Measurements from ENCODE around the gene ROBO2.

The ROBO2 gene

DNA sequence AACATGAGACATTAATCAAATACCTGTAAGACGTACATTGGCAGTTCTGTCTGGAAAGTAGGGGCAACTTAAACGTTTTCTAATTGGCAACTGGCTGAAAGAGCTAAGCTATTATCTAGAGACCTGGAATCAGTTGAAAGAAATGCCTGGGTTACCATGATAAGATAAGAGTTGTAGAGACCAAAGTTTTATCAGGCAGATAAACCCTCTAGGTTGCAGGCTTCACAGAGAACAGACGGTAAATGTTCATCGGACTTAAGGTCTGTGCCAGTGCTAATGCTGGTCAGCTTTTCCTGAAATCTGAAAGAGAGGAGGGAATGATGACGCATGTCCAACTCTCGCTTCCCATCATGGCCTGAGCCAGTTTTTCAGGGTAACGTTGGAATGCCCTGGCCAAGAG, 196.2 kb downstream of the ROBO2 start:
- H3K27me3 ChIP-seq (ENCODE audit: insufficient read depth, low read length): no peaks in the 10 kb centered on the region
- peaks cover 3% of the 10 kb centered on the region for H3K4me1 ChIP-seq (ENCODE audit: insufficient read depth, low read length)
- H3K36me3 ChIP-seq (ENCODE audit: insufficient read depth, low read length): no peaks in the 10 kb centered on the region
- H2AFZ ChIP-seq (ENCODE audit: low read depth, low read length): no peak overlapping the region
- H3K4me3 ChIP-seq (ENCODE audit: low read length): no peak overlapping the region
- H3K9me3 ChIP-seq (ENCODE audit: low read length): no peaks in the 10 kb centered on the region

DNA sequence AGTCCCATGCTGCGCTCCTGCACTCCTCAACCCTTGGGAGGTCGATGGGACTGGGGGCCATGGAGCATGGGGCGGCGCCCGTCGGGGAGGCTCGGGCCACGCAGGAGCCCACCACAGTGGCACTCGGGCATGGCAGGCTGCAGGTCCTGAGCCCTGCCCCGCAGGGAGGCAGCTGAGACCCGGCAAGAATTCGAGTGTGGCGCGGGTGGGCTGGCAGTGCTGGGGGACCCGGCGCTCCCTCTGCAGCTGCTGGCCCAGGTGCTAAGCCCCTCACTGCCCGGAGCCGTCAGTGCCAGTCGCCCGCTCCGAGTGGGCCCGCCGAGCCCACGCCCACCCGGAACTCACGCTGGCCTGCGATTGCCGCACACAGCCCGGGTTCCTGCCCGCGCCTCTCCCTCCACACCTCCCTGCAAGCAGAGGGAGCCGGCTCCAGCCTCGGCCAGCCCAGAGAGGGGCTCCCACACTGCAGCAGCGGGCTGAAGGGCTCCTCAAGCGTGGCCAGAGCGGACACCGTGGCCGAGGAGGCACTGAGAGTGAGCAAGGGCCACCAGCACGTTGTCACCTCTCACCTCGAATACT, 200.3 kb downstream of the ROBO2 start:
- Histone ChIP-seq H3K4me3 (ENCODE audit: low read length) (no peak overlapping the region), H3K4me1 (ENCODE audit: insufficient read depth, low read length) (no peaks in the 10 kb centered on the region), H2AFZ (ENCODE audit: low read depth, low read length) (no peak overlapping the region), H3K9me3 (ENCODE audit: low read length) (no peaks in the 10 kb centered on the region), H3K27me3 (ENCODE audit: insufficient read depth, low read length) (no peaks in the 10 kb centered on the region), H3K36me3 (ENCODE audit: insufficient read depth, low read length) (no peaks in the 10 kb centered on the region)

DNA sequence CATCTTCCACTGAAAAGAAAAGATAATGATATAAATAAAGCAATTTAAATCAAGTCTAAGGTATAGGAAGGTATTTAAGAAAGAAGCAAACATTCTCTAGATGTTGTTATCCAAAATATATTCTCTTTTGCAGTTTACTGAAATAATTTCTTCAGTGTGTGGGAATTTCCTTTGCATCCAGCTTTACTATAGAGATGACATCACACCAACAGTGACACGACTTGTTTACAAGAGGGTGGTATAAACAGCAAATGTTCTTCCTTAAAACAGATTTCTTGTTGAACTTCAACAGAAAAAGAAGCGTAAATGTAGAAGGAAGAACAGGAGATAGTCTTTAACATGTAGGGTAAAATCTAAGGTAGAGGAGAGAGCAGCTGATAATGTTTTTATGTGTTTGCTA, 202.5 kb downstream of the ROBO2 start:
- H3K4me3 ChIP-seq (ENCODE audit: low read length): no peak overlapping the region
- no peaks in the 10 kb centered on the region for H3K36me3 ChIP-seq (ENCODE audit: insufficient read depth, low read length)
- H3K9me3 ChIP-seq (ENCODE audit: low read length): no peaks in the 10 kb centered on the region
- H3K4me1 ChIP-seq (ENCODE audit: insufficient read depth, low read length): peaks cover 2% of the 10 kb centered on the region
- H3K27me3 ChIP-seq (ENCODE audit: insufficient read depth, low read length): no peaks in the 10 kb centered on the region
- H2AFZ ChIP-seq (ENCODE audit: low read depth, low read length): no peak overlapping the region

DNA sequence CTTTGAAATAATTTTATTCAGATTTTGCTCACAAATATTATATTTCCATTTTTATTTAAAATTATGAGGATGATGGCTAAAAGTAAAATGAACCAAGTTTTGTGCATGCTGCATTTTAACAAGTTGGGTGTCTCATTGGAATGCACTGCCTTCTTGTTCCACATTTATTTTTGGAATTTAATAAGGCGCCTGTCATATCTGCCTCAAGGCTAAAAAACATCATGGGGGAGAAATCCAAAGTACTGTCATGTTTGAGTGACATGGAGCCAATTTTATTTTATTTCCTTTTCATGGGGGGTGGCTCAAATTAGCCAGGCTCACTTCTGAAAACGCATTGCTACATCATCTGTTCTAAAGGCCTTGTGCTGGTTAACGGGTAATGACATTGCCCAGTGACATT, 205.1 kb downstream of the ROBO2 start:
- H2AFZ ChIP-seq (ENCODE audit: low read depth, low read length): no peak overlapping the region

DNA sequence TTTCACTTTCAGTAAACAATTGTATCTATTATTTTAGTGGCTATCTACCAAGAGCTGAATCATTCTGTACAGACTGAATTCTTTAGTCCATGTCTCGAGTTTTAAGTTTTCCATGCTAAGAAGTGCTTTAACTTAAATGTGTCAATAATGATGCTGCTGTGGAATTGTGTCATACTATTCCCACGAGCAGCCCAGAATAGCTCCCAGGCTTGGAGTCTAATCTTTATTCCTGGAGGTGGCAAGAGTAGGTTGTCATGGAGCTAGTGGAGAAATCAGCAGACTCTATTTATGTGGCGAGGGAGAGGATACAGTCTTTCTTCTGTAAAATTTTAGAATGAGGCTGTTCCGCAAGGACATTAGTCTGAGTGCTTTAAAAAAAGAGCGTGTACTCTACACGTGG, 207.2 kb downstream of the ROBO2 start:
- no peak overlapping the region for H2AFZ ChIP-seq (ENCODE audit: low read depth, low read length)
- H3K27me3 ChIP-seq (ENCODE audit: insufficient read depth, low read length): no peaks in the 10 kb centered on the region
- peaks cover 2% of the 10 kb centered on the region for H3K4me1 ChIP-seq (ENCODE audit: insufficient read depth, low read length)
- H3K36me3 ChIP-seq (ENCODE audit: insufficient read depth, low read length): no peaks in the 10 kb centered on the region
- no peak overlapping the region for H3K4me3 ChIP-seq (ENCODE audit: low read length)
- H3K9me3 ChIP-seq (ENCODE audit: low read length): no peaks in the 10 kb centered on the region

More for the DNA sequence above, 205.1 kb downstream of the ROBO2 start:
- Histone ChIP-seq H3K4me3 (ENCODE audit: low read length) (no peak overlapping the region), H3K4me1 (ENCODE audit: insufficient read depth, low read length) (peaks cover 2% of the 10 kb centered on the region), H3K9me3 (ENCODE audit: low read length) (no peaks in the 10 kb centered on the region), H3K27me3 (ENCODE audit: insufficient read depth, low read length) (no peaks in the 10 kb centered on the region), H3K36me3 (ENCODE audit: insufficient read depth, low read length) (no peaks in the 10 kb centered on the region)

DNA sequence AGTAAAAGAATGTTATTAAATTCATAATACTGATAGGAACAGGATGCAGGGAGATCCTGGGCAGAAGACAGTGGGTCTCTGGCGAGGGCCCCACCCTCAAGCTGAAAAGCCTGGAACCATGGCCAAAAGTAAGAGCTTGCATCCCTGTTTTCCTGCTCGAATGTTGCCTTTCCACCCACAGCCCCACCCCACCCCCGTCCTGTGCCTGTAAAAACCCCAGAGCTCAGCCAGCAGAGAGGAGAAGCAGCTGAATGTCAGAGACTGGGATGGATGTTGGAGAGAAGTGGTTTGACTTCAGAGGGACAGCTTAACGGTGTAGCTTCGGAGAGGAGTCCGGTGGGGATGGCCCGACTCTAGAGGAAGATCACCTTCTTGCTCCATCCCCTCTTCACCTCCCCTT, 207.9 kb downstream of the ROBO2 start:
- no peak overlapping the region for H2AFZ ChIP-seq (ENCODE audit: low read depth, low read length)
- H3K27me3 ChIP-seq (ENCODE audit: insufficient read depth, low read length): no peaks in the 10 kb centered on the region
- no peak overlapping the region for H3K4me3 ChIP-seq (ENCODE audit: low read length)
- H3K36me3 ChIP-seq (ENCODE audit: insufficient read depth, low read length): no peaks in the 10 kb centered on the region
- peaks cover 2% of the 10 kb centered on the region for H3K4me1 ChIP-seq (ENCODE audit: insufficient read depth, low read length)
- H3K9me3 ChIP-seq (ENCODE audit: low read length): no peaks in the 10 kb centered on the region

DNA sequence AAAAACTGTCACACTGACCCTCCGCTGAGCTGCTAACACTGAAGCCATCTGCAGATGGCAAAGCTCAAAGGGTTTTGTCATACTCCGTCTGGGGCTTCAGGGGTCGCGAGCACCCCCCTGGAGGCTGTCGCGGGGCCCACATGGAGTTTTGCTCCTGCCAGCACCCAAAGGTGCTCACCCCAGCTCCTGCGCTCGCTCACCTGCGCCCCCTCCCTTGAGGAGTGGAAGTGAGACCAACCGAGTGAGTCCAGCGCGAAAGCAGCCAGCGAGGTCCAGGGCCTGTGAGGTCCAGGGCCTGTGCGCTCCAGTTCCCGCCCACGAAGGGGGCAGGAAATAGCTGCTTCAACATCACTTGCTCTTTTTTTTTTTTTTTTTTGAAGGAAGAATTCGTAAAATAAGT, 208.5 kb downstream of the ROBO2 start:
- Histone ChIP-seq H3K9me3 (ENCODE audit: low read length) (no peaks in the 10 kb centered on the region), H3K4me3 (ENCODE audit: low read length) (no peak overlapping the region), H3K27me3 (ENCODE audit: insufficient read depth, low read length) (no peaks in the 10 kb centered on the region), H3K36me3 (ENCODE audit: insufficient read depth, low read length) (no peaks in the 10 kb centered on the region), H3K4me1 (ENCODE audit: insufficient read depth, low read length) (peaks cover 2% of the 10 kb centered on the region), H2AFZ (ENCODE audit: low read depth, low read length) (no peak overlapping the region)

DNA sequence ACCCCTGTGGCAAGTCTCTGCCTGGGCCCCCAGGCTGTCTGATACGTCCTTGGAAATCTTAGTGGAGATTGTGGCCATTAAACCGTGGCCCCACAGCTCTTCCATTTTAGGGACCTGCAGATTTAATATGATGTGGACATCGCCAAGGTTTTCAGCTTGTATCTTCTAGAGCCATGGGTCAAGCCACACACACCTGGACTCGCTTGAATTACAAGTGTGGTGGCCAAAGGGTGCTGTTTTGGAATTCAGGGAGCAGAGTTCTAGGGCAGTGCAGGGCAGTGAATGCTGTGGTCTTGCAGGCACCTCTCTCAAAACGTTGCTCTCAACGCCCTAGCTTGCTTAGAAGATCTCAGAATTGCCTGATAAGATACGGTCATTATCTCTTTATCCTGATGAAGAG, 211.2 kb downstream of the ROBO2 start:
- Histone ChIP-seq H3K4me1 (ENCODE audit: insufficient read depth, low read length) (peaks cover 2% of the 10 kb centered on the region), H2AFZ (ENCODE audit: low read depth, low read length) (no peak overlapping the region), H3K9me3 (ENCODE audit: low read length) (no peaks in the 10 kb centered on the region), H3K4me3 (ENCODE audit: low read length) (no peak overlapping the region), H3K36me3 (ENCODE audit: insufficient read depth, low read length) (no peaks in the 10 kb centered on the region), H3K27me3 (ENCODE audit: insufficient read depth, low read length) (no peaks in the 10 kb centered on the region)

DNA sequence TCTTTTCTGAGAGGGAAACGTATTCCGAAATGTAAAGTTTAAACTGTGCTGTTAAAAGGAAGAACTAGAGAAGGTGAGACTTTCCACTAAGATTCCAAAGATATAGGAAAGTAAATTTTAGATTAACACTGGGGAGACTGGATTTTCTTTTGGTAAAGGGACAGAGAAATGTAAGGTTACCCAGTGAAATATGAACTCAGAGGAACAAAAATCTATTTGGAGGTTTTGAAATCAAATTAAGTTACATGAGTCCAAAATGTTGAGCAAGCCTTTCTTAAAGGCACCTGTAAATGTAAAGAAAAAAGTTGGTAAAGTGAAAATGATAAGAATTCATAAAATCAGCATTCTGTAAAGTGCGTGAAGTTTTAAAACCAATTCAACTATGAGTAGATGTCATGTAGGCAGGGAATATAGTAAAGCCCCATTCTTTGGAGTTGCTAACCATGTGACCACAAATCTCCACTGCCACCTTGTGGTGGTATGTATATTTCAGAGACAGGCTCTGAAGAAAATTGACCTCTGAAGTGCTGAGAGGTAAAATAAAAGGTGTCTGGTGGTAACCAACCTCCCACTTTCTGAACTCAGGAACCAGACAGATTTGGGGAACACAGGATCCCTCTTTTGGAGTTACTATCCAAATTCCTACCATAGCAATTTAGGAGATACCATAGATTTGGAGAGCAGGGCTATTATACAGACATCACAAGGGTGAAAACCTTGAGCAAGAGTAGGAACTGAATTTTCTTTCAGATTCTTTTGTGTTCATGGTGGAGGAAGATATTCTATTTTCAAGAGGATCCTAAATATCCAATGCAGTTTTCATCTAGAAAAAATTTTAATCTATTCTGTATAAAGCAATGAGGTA, 215.3 kb downstream of the ROBO2 start:
- Histone ChIP-seq H3K4me1 (ENCODE audit: insufficient read depth, low read length) (no peaks in the 10 kb centered on the region), H3K36me3 (ENCODE audit: insufficient read depth, low read length) (no peaks in the 10 kb centered on the region), H3K9me3 (ENCODE audit: low read length) (no peaks in the 10 kb centered on the region), H3K27me3 (ENCODE audit: insufficient read depth, low read length) (no peaks in the 10 kb centered on the region), H3K4me3 (ENCODE audit: low read length) (no peak overlapping the region), H2AFZ (ENCODE audit: low read depth, low read length) (no peak overlapping the region)

DNA sequence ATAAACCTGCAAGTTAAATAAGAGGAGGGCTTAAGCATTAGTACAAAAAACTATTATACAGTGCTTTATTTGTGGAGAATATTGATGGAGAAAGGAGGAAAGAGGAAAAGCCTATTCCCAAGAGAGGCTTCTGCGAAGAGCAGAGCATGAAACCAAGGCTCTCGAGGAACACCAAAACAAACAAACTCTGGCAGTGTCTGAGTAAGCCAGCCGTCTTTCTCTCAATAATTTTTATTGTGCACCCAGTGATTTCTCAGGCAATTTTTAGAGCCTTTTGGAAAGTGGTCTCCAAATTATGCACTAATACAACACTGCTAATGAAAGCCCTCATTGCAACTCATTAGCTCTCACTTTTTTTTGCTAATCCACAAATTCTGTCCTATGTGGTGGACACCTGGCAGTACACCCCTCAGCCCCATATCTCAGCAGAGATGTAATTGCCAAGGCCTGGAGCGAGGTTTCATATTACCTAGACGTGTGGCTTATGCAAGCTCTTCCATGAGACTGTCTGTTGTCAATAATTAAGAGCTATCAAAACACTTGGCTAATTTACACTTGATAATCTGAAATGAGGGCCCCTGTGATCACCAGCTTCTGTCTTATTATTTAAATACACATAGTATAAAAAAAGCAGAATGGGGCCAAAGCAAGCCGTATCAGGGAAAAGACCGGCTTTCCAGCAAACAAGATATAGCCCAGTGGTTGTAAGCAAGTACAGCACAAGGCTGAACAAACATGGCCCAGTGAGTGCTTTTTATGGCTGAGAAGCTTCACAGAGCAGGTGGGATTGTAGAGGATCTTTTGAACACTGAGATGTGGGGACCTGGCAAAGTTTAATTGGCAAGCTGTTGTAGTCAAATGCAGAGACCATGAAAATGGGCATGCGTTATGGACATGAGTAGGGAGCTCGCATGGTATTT, 216.9 kb downstream of the ROBO2 start:
- H2AFZ ChIP-seq (ENCODE audit: low read depth, low read length): no peak overlapping the region
- no peaks in the 10 kb centered on the region for H3K9me3 ChIP-seq (ENCODE audit: low read length)
- no peaks in the 10 kb centered on the region for H3K36me3 ChIP-seq (ENCODE audit: insufficient read depth, low read length)
- no peaks in the 10 kb centered on the region for H3K4me1 ChIP-seq (ENCODE audit: insufficient read depth, low read length)
- no peak overlapping the region for H3K4me3 ChIP-seq (ENCODE audit: low read length)
- no peaks in the 10 kb centered on the region for H3K27me3 ChIP-seq (ENCODE audit: insufficient read depth, low read length)

DNA sequence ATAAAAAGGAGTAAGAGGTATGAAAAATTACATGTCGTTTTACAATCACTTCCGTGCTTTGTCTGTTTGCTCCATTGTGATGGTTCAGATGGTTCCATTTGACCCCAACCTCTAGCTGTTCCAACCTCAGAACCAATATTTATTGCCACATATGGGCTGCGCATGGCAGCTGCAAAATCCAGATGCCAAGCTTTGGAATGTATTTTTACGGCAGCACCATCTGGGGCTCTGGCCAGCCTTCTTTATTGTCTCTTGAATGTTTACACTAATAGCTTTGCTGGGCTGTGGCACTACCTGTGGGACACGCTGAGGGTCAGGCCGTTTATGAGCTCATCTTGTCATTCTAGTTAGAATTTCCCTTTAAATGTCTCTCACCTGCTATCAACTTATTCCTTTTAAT, 219.8 kb downstream of the ROBO2 start:
- H3K27me3 ChIP-seq (ENCODE audit: insufficient read depth, low read length): no peaks in the 10 kb centered on the region
- no peak overlapping the region for H3K4me3 ChIP-seq (ENCODE audit: low read length)
- no peaks in the 10 kb centered on the region for H3K36me3 ChIP-seq (ENCODE audit: insufficient read depth, low read length)
- no peaks in the 10 kb centered on the region for H3K4me1 ChIP-seq (ENCODE audit: insufficient read depth, low read length)
- no peak overlapping the region for H2AFZ ChIP-seq (ENCODE audit: low read depth, low read length)
- H3K9me3 ChIP-seq (ENCODE audit: low read length): no peaks in the 10 kb centered on the region

DNA sequence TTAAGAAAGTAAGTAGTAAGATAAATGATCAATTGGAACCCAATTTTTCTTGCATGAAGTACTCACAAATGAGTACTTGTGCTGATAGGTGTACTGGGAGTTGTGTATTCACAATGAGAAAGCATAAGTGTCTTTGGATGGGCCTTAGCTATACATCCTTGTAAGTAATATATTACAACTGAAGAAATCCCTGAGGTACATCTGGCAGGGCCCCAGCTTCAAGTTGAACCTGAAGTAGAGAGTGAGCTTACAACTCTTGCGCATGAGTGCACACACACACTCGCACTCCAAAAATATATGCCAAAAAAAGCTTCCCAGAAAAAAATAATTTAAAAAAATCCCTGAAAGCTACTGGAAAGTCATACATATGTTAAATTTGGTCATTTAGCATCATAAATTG, 222.5 kb downstream of the ROBO2 start:
- Histone ChIP-seq H3K9me3 (ENCODE audit: low read length) (no peaks in the 10 kb centered on the region), H3K36me3 (ENCODE audit: insufficient read depth, low read length) (no peaks in the 10 kb centered on the region), H3K27me3 (ENCODE audit: insufficient read depth, low read length) (no peaks in the 10 kb centered on the region), H3K4me3 (ENCODE audit: low read length) (no peak overlapping the region), H2AFZ (ENCODE audit: low read depth, low read length) (no peak overlapping the region), H3K4me1 (ENCODE audit: insufficient read depth, low read length) (no peaks in the 10 kb centered on the region)

DNA sequence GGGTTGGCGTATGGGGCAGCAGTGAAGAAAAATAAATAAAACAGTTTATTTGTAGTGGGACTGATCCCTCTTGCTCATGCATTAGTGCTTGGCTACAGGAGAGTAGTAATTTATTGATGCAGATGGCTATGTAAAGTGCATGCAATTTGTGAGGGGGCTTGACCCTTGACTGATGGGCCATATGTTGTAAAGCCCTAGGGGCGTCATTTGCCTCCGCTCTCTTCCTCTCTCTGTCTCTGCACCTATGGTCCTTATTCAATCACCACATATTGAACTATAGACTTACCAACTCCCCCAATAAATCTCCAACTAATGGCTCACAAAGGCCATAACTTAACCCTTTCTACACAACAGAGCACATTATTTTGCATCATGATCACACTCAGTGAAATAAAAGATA, 227.7 kb downstream of the ROBO2 start:
- Histone ChIP-seq H3K36me3 (ENCODE audit: insufficient read depth, low read length) (no peaks in the 10 kb centered on the region), H3K9me3 (ENCODE audit: low read length) (no peaks in the 10 kb centered on the region), H3K4me3 (ENCODE audit: low read length) (no peak overlapping the region), H3K27me3 (ENCODE audit: insufficient read depth, low read length) (no peaks in the 10 kb centered on the region), H3K4me1 (ENCODE audit: insufficient read depth, low read length) (no peaks in the 10 kb centered on the region), H2AFZ (ENCODE audit: low read depth, low read length) (no peak overlapping the region)

All from neuron (in vitro differentiated cells).